ENCODE data around the gene OR2A12. TPM values are rescaled to one million over a fixed set of nuclear protein-coding genes. Genes with fewer than 3 reads are reported as not detected.
"Not testable (repeated sequence)": the region's sequence is repeated elsewhere in the genome, so short reads cannot be mapped to it uniquely, and the experiment has no call there.

The OR2A12 gene, protein sequence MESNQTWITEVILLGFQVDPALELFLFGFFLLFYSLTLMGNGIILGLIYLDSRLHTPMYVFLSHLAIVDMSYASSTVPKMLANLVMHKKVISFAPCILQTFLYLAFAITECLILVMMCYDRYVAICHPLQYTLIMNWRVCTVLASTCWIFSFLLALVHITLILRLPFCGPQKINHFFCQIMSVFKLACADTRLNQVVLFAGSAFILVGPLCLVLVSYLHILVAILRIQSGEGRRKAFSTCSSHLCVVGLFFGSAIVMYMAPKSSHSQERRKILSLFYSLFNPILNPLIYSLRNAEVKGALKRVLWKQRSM
- not detected for total RNA-seq
- not detected for polyA plus RNA-seq
- long read RNA-seq, donor 1, result 0 reads
- long read RNA-seq, donor 2, result 0 reads
- long read RNA-seq, donor 3, result 0 reads
- long read RNA-seq, donor 4, result 0 reads
- long read RNA-seq, donor 5, result 0 reads
- long read RNA-seq, donor 6, result 0 reads
- long read RNA-seq, donor 7, result 0 reads
- long read RNA-seq, donor 8, result 0 reads
- long read RNA-seq, donor 9, result 0 reads
- long read RNA-seq, donor 10, result 0 reads

DNA sequence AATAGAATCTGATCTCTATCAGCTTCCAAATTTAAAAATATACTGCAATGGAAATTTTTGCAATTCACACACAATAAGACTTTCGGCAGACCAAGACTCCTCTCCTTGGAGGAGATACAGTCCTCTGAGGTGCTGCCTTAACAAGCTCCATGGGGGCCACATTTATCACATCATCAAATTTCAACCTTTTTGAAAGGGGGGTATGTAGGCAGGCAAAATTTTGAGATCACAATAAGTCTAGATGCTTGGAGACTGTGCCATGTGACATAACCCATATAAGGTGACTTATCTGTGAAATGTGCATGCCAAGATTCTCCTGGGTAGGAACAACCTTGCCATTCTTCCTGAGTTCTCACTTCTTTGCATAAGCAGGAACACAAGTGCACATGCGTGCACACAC lies at the start of gene OR2A12:
TSS of gene OR2A12 (plus strand) at position 301 of the 400 bp plus-strand sequence. CDS start 8,830 bp downstream, outside the sequence.
- Histone ChIP-seq H3K36me3 (ENCODE audit: control insufficient read depth in 2 of 2, insufficient read depth in 2 of 2, low read length in 1 of 2) (no peaks in the 10 kb centered on the region), H3K27me3 (ENCODE audit: control insufficient read depth in 2 of 2, insufficient read depth in 1 of 2, low read length in 1 of 2) (no peaks in the 10 kb centered on the region), H3K9me3 (ENCODE audit: control insufficient read depth in 2 of 2, insufficient read depth in 1 of 2, low read length in 1 of 2) (no peaks in the 10 kb centered on the region), H3K27ac (ENCODE audit: low read depth in 1 of 2, low read length in 1 of 2) (no peak within 1 kb of the TSS), H3K4me3 (ENCODE audit: low read length in 2 of 2) (no peak within 1 kb of the TSS), H3K4me1 (ENCODE audit: control insufficient read depth in 2 of 2, insufficient read depth in 2 of 2, low read length in 2 of 2) (no peaks in the 10 kb centered on the region)
- WGBS, result 97% methylated on average over 2 of the region's 2 CpGs
- no peak for DNase-seq (ENCODE audit: low read depth in 6 of 9, low spot score in 9 of 9)

DNA sequence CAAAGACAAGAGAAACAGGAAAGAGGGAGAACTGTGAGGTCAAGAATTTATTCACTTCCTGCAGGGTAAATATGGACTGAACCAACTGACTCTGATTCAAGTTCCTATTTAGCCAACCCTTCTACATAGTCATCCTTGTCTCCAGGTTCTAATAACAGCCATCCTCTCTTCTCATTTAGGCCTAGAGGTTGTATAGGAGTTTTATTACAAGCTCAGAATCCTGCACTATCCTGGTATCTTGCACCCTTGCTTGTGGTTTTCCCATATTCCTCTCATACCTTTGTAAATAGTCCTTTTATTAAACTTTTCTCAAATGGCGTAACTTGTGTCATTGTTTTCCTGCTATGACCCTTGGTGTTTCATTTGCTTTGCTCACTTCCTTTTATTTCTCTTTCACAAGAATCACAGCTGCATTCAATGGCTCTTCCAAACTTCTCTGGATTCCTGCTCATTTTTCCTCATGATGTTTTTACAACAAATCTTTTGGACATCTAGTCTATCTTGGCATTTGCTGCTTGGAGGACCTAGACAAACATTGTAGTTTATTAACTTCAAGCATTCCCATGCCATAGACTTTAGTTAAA lies 49.7 kb upstream of the OR2A12 start:
- no peak overlapping the region for H3K4me3 ChIP-seq (ENCODE audit: low read length in 2 of 2)
- no peaks in the 10 kb centered on the region for H3K36me3 ChIP-seq (ENCODE audit: control insufficient read depth in 2 of 2, insufficient read depth in 2 of 2, low read length in 1 of 2)
- no peak for DNase-seq (ENCODE audit: low read depth in 6 of 9, low spot score in 9 of 9)
- no peaks in the 10 kb centered on the region for H3K4me1 ChIP-seq (ENCODE audit: control insufficient read depth in 2 of 2, insufficient read depth in 2 of 2, low read length in 2 of 2)
- no peaks in the 10 kb centered on the region for H3K27me3 ChIP-seq (ENCODE audit: control insufficient read depth in 2 of 2, insufficient read depth in 1 of 2, low read length in 1 of 2)
- no peak overlapping the region for H3K27ac ChIP-seq (ENCODE audit: low read depth in 1 of 2, low read length in 1 of 2)
- H3K9me3 ChIP-seq (ENCODE audit: control insufficient read depth in 2 of 2, insufficient read depth in 1 of 2, low read length in 1 of 2), result no peaks in the 10 kb centered on the region
- WGBS, result 0% methylated on average over 1 of the region's 1 CpG

DNA sequence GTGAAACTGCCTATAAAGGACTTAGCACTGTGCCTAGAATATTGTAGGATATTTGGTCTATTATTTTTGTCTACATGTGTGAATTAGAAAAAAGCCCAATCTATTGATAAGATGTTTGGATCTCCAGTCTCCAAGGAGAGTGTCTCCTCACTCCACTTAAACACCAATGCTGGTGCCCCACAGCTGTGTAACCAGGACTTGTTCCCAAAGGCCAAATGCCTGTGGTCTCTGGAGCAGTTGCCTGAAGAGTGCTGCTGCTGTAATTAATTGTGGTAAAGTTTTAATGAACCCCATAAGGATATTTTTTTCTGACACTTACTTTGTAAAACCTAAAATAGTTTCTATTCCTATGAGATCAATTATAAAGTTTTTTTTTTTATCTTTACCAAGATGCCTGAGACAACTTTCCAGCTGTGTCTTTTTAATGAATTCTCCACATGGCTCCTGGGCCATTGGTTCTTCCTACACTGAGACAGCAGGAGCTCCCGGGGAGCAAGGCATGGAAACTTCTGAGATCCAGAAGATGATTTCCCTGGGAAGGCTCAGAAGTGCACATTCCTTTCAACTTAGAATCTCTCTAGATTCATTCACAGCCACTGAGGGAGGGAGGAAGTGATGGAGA lies 48.6 kb upstream of the OR2A12 start:
- H3K4me3 ChIP-seq (ENCODE audit: low read length in 2 of 2), result no peak overlapping the region
- no peaks in the 10 kb centered on the region for H3K27me3 ChIP-seq (ENCODE audit: control insufficient read depth in 2 of 2, insufficient read depth in 1 of 2, low read length in 1 of 2)
- no peaks in the 10 kb centered on the region for H3K4me1 ChIP-seq (ENCODE audit: control insufficient read depth in 2 of 2, insufficient read depth in 2 of 2, low read length in 2 of 2)
- WGBS, result 97% methylated on average over 1 of the region's 1 CpG
- H3K36me3 ChIP-seq (ENCODE audit: control insufficient read depth in 2 of 2, insufficient read depth in 2 of 2, low read length in 1 of 2), result no peaks in the 10 kb centered on the region
- H3K27ac ChIP-seq (ENCODE audit: low read depth in 1 of 2, low read length in 1 of 2), result no peak overlapping the region
- DNase-seq (ENCODE audit: low read depth in 6 of 9, low spot score in 9 of 9), result no peak
- no peaks in the 10 kb centered on the region for H3K9me3 ChIP-seq (ENCODE audit: control insufficient read depth in 2 of 2, insufficient read depth in 1 of 2, low read length in 1 of 2)

DNA sequence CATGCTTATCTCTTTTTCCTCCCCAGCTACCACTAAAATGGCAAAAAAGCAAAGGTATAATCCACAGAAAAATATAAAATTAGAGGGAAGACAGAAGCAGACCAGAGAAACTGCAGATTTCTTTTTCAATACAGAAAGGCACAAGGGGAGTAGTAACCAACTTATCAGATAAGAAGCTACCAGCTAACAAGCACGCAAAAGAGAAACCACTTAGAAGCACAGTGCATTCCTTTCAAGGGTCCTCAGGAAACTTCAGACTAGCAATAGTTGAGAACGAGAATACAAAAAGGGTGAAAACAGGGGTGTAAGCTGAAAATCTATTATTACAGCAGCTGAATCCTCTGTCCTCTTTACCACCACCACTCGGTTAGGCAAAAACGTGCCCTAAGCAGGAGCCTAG lies 47.2 kb upstream of the OR2A12 start:
- H3K9me3 ChIP-seq (ENCODE audit: control insufficient read depth in 2 of 2, insufficient read depth in 1 of 2, low read length in 1 of 2), result no peaks in the 10 kb centered on the region
- H3K4me1 ChIP-seq (ENCODE audit: control insufficient read depth in 2 of 2, insufficient read depth in 2 of 2, low read length in 2 of 2), result no peaks in the 10 kb centered on the region
- H3K4me3 ChIP-seq (ENCODE audit: low read length in 2 of 2), result no peak overlapping the region
- H3K36me3 ChIP-seq (ENCODE audit: control insufficient read depth in 2 of 2, insufficient read depth in 2 of 2, low read length in 1 of 2), result no peaks in the 10 kb centered on the region
- WGBS, result 62% methylated on average over 4 of the region's 4 CpGs
- no peaks in the 10 kb centered on the region for H3K27me3 ChIP-seq (ENCODE audit: control insufficient read depth in 2 of 2, insufficient read depth in 1 of 2, low read length in 1 of 2)
- DNase-seq (ENCODE audit: low read depth in 6 of 9, low spot score in 9 of 9), result no peak
- no peak overlapping the region for H3K27ac ChIP-seq (ENCODE audit: low read depth in 1 of 2, low read length in 1 of 2)

DNA sequence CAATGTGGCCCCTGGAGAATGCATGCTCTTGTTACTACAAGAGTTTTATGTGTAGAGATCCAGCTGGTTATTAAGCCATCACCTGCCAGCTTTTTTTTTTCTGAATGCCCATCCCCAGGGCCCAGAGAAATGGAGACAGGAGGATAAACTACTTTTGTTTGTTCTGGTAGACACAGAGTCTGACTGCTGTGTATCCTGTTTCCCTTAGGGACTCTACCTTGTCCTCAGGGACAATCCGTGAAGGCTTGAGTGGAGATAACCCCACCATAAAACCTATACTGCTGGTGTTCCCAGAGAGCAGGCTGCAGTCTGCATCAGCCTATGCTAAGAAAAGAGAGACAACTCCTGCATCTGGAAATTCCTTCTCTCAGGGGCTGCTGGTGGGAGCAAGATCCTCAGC lies 37.4 kb upstream of the OR2A12 start, which contains the start of gene OR2A5:
TSS of gene OR2A5 (plus strand) at position 301 of the 400 bp plus-strand sequence. CDS start 1,454 bp downstream, outside the sequence.
- no peak for DNase-seq (ENCODE audit: low read depth in 6 of 9, low spot score in 9 of 9)
- no peak within 1 kb of the TSS for H3K27ac ChIP-seq (ENCODE audit: low read depth in 1 of 2, low read length in 1 of 2)
- H3K9me3 ChIP-seq (ENCODE audit: control insufficient read depth in 2 of 2, insufficient read depth in 1 of 2, low read length in 1 of 2), result no peaks in the 10 kb centered on the region
- WGBS, result 89% methylated on average over 1 of the region's 1 CpG
- H3K4me3 ChIP-seq (ENCODE audit: low read length in 2 of 2), result no peak within 1 kb of the TSS
- no peaks in the 10 kb centered on the region for H3K36me3 ChIP-seq (ENCODE audit: control insufficient read depth in 2 of 2, insufficient read depth in 2 of 2, low read length in 1 of 2)
- no peaks in the 10 kb centered on the region for H3K27me3 ChIP-seq (ENCODE audit: control insufficient read depth in 2 of 2, insufficient read depth in 1 of 2, low read length in 1 of 2)
- H3K4me1 ChIP-seq (ENCODE audit: control insufficient read depth in 2 of 2, insufficient read depth in 2 of 2, low read length in 2 of 2), result no peaks in the 10 kb centered on the region

DNA sequence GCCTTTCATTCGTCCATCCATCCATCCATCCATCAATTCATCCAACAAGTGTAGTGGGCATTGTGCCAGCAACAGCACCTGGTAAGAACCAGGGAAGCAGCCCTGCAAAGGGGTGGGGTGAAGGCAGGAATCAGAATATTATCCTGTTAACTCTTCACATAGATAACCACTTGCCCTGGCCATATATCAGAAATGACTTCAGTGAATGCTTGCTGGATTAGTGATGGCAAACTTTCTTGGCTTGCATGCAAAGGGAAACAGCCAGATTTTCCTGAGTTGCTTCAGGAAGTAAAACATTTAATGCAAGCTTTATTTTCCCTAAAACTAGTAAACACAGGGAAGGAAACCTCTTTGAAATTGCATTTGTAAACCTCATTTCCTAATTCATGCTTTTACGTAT lies 36.6 kb upstream of the OR2A12 start:
- no peak overlapping the region for H3K4me3 ChIP-seq (ENCODE audit: low read length in 2 of 2)
- no peak overlapping the region for H3K27ac ChIP-seq (ENCODE audit: low read depth in 1 of 2, low read length in 1 of 2)
- H3K27me3 ChIP-seq (ENCODE audit: control insufficient read depth in 2 of 2, insufficient read depth in 1 of 2, low read length in 1 of 2), result no peaks in the 10 kb centered on the region
- WGBS, result 93% methylated on average over 2 of the region's 2 CpGs
- no peak for DNase-seq (ENCODE audit: low read depth in 6 of 9, low spot score in 9 of 9)
- no peaks in the 10 kb centered on the region for H3K9me3 ChIP-seq (ENCODE audit: control insufficient read depth in 2 of 2, insufficient read depth in 1 of 2, low read length in 1 of 2)
- no peaks in the 10 kb centered on the region for H3K36me3 ChIP-seq (ENCODE audit: control insufficient read depth in 2 of 2, insufficient read depth in 2 of 2, low read length in 1 of 2)
- no peaks in the 10 kb centered on the region for H3K4me1 ChIP-seq (ENCODE audit: control insufficient read depth in 2 of 2, insufficient read depth in 2 of 2, low read length in 2 of 2)

DNA sequence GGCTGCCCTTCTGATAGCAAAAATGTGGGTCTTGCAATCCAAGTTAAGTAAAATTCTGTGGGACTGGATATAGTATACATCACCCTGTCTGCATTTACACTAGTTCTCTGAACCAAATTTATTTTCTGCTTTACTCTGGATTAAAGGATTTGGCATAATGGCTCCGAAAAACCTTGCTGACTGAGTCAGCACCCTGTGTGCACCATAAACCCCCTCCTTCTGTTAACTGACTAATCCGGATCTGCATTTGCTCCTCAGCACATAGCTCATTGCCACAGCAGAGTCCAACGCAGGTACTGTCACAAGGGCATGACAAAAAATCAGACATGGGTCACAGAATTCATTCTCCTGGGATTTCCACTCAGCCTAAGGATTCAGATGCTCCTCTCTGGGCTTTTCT lies 36.0 kb upstream of the OR2A12 start:
- Histone ChIP-seq H3K4me3 (ENCODE audit: low read length in 2 of 2) (no peak overlapping the region), H3K9me3 (ENCODE audit: control insufficient read depth in 2 of 2, insufficient read depth in 1 of 2, low read length in 1 of 2) (no peaks in the 10 kb centered on the region), H3K36me3 (ENCODE audit: control insufficient read depth in 2 of 2, insufficient read depth in 2 of 2, low read length in 1 of 2) (no peaks in the 10 kb centered on the region), H3K27ac (ENCODE audit: low read depth in 1 of 2, low read length in 1 of 2) (no peak overlapping the region), H3K27me3 (ENCODE audit: control insufficient read depth in 2 of 2, insufficient read depth in 1 of 2, low read length in 1 of 2) (no peaks in the 10 kb centered on the region), H3K4me1 (ENCODE audit: control insufficient read depth in 2 of 2, insufficient read depth in 2 of 2, low read length in 2 of 2) (no peaks in the 10 kb centered on the region)
- no peak for DNase-seq (ENCODE audit: low read depth in 6 of 9, low spot score in 9 of 9)
- WGBS, result 93% methylated on average over 3 of the region's 3 CpGs

DNA sequence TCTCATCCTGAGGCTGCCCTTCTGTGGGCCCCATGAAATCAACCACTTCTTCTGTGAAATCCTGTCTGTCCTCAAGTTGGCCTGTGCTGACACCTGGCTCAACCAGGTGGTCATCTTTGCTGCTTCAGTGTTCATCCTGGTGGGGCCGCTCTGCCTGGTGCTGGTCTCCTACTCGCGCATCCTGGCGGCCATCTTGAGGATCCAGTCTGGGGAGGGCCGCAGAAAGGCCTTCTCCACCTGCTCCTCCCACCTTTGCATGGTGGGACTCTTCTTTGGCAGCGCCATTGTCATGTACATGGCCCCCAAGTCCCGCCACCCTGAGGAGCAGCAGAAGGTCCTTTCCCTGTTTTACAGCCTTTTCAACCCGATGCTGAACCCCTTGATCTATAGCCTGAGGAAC lies 35.2 kb upstream of the OR2A12 start:
- H3K4me3 ChIP-seq (ENCODE audit: low read length in 2 of 2); H3K27me3 ChIP-seq (ENCODE audit: control insufficient read depth in 2 of 2, insufficient read depth in 1 of 2, low read length in 1 of 2); DNase-seq (ENCODE audit: low read depth in 6 of 9, low spot score in 9 of 9); H3K36me3 ChIP-seq (ENCODE audit: control insufficient read depth in 2 of 2, insufficient read depth in 2 of 2, low read length in 1 of 2); H3K27ac ChIP-seq (ENCODE audit: low read depth in 1 of 2, low read length in 1 of 2); H3K9me3 ChIP-seq (ENCODE audit: control insufficient read depth in 2 of 2, insufficient read depth in 1 of 2, low read length in 1 of 2); H3K4me1 ChIP-seq (ENCODE audit: control insufficient read depth in 2 of 2, insufficient read depth in 2 of 2, low read length in 2 of 2): not testable (repeated sequence)
- WGBS, result 91% methylated on average over 8 of the region's 8 CpGs

DNA sequence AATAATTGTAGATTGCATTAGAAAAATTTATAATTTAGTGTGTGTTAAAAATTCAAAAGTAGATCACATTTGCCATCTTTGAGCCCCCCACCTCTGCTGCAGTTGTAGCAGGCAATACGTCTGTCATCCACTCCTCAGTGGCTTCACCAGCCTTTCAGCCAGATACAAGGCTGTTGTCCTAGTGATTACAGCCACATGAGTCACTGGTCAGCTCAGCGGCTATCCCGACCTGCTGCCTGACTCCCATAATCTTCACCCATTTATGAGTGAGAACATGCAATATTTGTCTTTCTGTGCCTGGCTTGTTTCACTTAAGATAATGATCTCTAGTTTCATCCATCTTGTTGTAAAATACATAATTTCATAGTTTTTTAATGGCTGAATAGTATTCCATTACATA lies 28.1 kb upstream of the OR2A12 start:
- no peaks in the 10 kb centered on the region for H3K36me3 ChIP-seq (ENCODE audit: control insufficient read depth in 2 of 2, insufficient read depth in 2 of 2, low read length in 1 of 2)
- H3K4me1 ChIP-seq (ENCODE audit: control insufficient read depth in 2 of 2, insufficient read depth in 2 of 2, low read length in 2 of 2), result no peaks in the 10 kb centered on the region
- 98% methylated on average over 3 of the region's 3 CpGs for WGBS
- H3K9me3 ChIP-seq (ENCODE audit: control insufficient read depth in 2 of 2, insufficient read depth in 1 of 2, low read length in 1 of 2), result no peaks in the 10 kb centered on the region
- H3K4me3 ChIP-seq (ENCODE audit: low read length in 2 of 2), result no peak overlapping the region
- H3K27ac ChIP-seq (ENCODE audit: low read depth in 1 of 2, low read length in 1 of 2), result no peak overlapping the region
- H3K27me3 ChIP-seq (ENCODE audit: control insufficient read depth in 2 of 2, insufficient read depth in 1 of 2, low read length in 1 of 2), result no peaks in the 10 kb centered on the region
- DNase-seq (ENCODE audit: low read depth in 6 of 9, low spot score in 9 of 9), result no peak

Measured in thymus (tissue), 14 donors.